ENCODE measurements around the gene ADAMTSL5.

ADAMTSL5 gene

DNA sequence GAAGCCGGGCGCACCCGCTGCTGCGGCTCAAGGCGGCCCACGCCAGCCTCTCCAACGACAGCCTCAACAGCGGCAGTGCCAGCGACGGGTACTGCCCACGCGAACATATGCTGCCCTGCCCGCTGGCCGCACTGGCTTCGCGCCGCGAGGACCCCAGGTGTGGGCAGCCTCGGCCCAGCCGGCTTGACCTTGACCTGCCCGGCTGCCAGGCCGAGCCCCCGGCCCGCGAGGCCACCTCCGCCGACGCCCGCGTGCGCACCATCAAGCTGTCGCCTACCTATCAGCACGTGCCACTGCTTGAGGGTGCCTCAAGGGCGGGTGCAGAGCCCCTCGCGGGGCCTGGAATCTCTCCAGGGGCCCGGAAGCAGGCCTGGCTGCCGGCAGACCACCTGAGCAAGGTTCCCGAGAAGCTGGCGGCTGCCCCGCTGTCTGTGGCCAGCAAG lies 46.8 kb downstream of the ADAMTSL5 start:
- H3K27ac ChIP-seq (ENCODE audit: low read depth, low read length, poor library complexity, severe bottlenecking) = no peak overlapping the region
- no peak overlapping the region for H3K4me3 ChIP-seq (ENCODE audit: low read depth, low read length, poor library complexity, severe bottlenecking)
- peaks cover 8% of the 10 kb centered on the region for H3K4me1 ChIP-seq (ENCODE audit: insufficient read depth, low read length, severe bottlenecking)
- H2AFZ ChIP-seq (ENCODE audit: low read length) = no peak overlapping the region
- 0 out of 2 replicates have a peak, but pooled peaks cover 4% of the 10 kb centered on the region for H3K27me3 ChIP-seq (ENCODE audit: insufficient read depth, low read length)
- no peaks in the 10 kb centered on the region for H3K9me2 ChIP-seq (ENCODE audit: low read depth, low read length)
- no peak overlapping the region for H3K9ac ChIP-seq (ENCODE audit: low read length)
- H3K9me3 ChIP-seq (ENCODE audit: low read length) = no peaks in the 10 kb centered on the region
- TF ChIP-seq EZH2 (IDR thresholded peaks at IDR 0.05; ENCODE audit: borderline replicate concordance, low read length) = no peak
- TF ChIP-seq, protein P1, sequence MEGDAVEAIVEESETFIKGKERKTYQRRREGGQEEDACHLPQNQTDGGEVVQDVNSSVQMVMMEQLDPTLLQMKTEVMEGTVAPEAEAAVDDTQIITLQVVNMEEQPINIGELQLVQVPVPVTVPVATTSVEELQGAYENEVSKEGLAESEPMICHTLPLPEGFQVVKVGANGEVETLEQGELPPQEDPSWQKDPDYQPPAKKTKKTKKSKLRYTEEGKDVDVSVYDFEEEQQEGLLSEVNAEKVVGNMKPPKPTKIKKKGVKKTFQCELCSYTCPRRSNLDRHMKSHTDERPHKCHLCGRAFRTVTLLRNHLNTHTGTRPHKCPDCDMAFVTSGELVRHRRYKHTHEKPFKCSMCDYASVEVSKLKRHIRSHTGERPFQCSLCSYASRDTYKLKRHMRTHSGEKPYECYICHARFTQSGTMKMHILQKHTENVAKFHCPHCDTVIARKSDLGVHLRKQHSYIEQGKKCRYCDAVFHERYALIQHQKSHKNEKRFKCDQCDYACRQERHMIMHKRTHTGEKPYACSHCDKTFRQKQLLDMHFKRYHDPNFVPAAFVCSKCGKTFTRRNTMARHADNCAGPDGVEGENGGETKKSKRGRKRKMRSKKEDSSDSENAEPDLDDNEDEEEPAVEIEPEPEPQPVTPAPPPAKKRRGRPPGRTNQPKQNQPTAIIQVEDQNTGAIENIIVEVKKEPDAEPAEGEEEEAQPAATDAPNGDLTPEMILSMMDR (IDR thresholded peaks at IDR 0.05; ENCODE audit: low read length) = no peak
- no peaks in the 10 kb centered on the region for H3K36me3 ChIP-seq (ENCODE audit: insufficient read depth, low read length)
- H3K79me2 ChIP-seq (ENCODE audit: insufficient read depth, low read length) = no peaks in the 10 kb centered on the region
- H3F3A ChIP-seq (ENCODE audit: insufficient read depth, low read length) = no peaks in the 10 kb centered on the region
- H3K4me2 ChIP-seq (ENCODE audit: low read length) = no peak overlapping the region
- no peaks in the 10 kb centered on the region for H4K20me1 ChIP-seq (ENCODE audit: insufficient read depth, low read length)

- Histone ChIP-seq H2AFZ (ENCODE audit: low read length) (no peak overlapping the region), H3K27ac (ENCODE audit: low read depth, low read length, poor library complexity, severe bottlenecking) (no peak overlapping the region), H3K9me2 (ENCODE audit: low read depth, low read length) (no peaks in the 10 kb centered on the region), H3K4me3 (ENCODE audit: low read depth, low read length, poor library complexity, severe bottlenecking) (no peak overlapping the region), H3K4me2 (ENCODE audit: low read length) (no peak overlapping the region), H3F3A (ENCODE audit: insufficient read depth, low read length) (no peaks in the 10 kb centered on the region), H3K27me3 (ENCODE audit: insufficient read depth, low read length) (0 out of 2 replicates have a peak, but pooled peaks cover 4% of the 10 kb centered on the region), H3K9me3 (ENCODE audit: low read length) (no peaks in the 10 kb centered on the region), H3K4me1 (ENCODE audit: insufficient read depth, low read length, severe bottlenecking) (peaks cover 1% of the 10 kb centered on the region), H3K36me3 (ENCODE audit: insufficient read depth, low read length) (no peaks in the 10 kb centered on the region), H3K79me2 (ENCODE audit: insufficient read depth, low read length) (no peaks in the 10 kb centered on the region), H3K9ac (ENCODE audit: low read length) (no peak overlapping the region), H4K20me1 (ENCODE audit: insufficient read depth, low read length) (no peaks in the 10 kb centered on the region)
- TF ChIP-seq, protein P1 (IDR thresholded peaks at IDR 0.05; ENCODE audit: low read length) = no peak
- no peak for TF ChIP-seq EZH2 (IDR thresholded peaks at IDR 0.05; ENCODE audit: borderline replicate concordance, low read length)
These were observed 47.4 kb downstream of the ADAMTSL5 start for GRCh38 chr19:1465191-1466016.

DNA sequence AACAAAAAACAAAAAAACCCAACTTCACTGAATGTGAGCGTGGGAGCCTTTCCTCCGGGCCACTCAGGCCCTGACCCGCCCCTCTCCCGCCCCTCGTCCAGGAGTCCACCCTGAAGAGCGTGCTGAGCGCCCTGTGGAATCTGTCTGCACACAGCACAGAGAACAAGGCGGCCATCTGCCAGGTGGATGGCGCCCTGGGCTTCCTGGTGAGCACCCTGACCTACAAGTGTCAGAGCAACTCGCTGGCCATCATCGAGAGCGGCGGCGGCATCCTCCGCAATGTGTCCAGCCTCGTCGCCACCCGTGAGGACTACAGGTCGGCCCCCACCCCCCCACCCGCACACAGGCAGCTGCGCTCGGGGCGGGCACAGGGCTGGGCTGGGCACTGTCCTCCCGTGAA lies 51.0 kb downstream of the ADAMTSL5 start:
- Histone ChIP-seq H3K9me3 (ENCODE audit: low read length) (no peaks in the 10 kb centered on the region), H2AFZ (ENCODE audit: low read length) (no peak overlapping the region), H3F3A (ENCODE audit: insufficient read depth, low read length) (no peaks in the 10 kb centered on the region), H3K4me1 (ENCODE audit: insufficient read depth, low read length, severe bottlenecking) (no peaks in the 10 kb centered on the region), H3K9ac (ENCODE audit: low read length) (no peak overlapping the region), H3K79me2 (ENCODE audit: insufficient read depth, low read length) (no peaks in the 10 kb centered on the region), H3K27me3 (ENCODE audit: insufficient read depth, low read length) (no peaks in the 10 kb centered on the region; the same call in 1 of the 2 replicates), H3K27ac (ENCODE audit: low read depth, low read length, poor library complexity, severe bottlenecking) (no peak overlapping the region), H3K36me3 (ENCODE audit: insufficient read depth, low read length) (no peaks in the 10 kb centered on the region), H3K4me3 (ENCODE audit: low read depth, low read length, poor library complexity, severe bottlenecking) (no peak overlapping the region), H3K9me2 (ENCODE audit: low read depth, low read length) (no peaks in the 10 kb centered on the region), H3K4me2 (ENCODE audit: low read length) (no peak overlapping the region), H4K20me1 (ENCODE audit: insufficient read depth, low read length) (no peaks in the 10 kb centered on the region)
- TF ChIP-seq, protein P1 (IDR thresholded peaks at IDR 0.05; ENCODE audit: low read length) = no peak
- no peak for TF ChIP-seq EZH2 (IDR thresholded peaks at IDR 0.05; ENCODE audit: borderline replicate concordance, low read length)

All from OCI-LY1 (cell line).